ENCODE measurements around the gene MNAT1. TPM values are rescaled to one million over a fixed set of nuclear protein-coding genes. Genes with fewer than 3 reads are reported as not detected.

Gene MNAT1
- total RNA-seq, 4 donors from 2014 or later = 8.4 to 25.4 (median 16.7) TPM

DNA sequence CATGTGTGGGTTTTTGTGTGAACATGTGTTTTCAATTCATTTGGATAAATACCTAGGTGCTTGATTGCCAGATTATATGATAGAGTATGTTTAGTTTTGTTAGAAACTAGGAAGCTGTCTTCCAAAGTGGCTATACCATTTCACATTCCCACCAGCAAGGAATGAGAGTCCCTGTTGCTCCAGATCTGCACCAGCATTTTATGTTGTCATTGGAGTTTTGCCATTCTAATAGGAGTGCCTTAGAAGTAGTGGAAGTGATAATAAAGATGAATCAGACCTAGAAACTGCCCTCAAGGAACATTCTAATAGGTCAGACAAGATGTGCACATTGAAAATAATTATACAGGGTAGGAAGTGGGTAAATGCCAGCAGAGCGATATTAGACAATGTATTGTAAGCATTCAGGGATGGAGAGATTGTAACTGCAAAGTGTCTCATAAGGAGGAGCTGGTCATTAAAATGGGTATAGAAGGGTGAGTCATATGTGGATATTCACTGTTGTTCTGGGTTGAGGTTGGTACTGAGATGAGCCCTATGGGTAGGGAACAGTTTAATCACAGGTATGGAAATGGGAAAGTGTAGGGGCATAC is 71.4 kb downstream of the MNAT1 start:
- no peak for DNase-seq (ENCODE audit: low spot score in 2 of 2)
- TF ChIP-seq POLR2A (IDR thresholded peaks at IDR 0.05) = no peak
- TF ChIP-seq, protein P1, sequence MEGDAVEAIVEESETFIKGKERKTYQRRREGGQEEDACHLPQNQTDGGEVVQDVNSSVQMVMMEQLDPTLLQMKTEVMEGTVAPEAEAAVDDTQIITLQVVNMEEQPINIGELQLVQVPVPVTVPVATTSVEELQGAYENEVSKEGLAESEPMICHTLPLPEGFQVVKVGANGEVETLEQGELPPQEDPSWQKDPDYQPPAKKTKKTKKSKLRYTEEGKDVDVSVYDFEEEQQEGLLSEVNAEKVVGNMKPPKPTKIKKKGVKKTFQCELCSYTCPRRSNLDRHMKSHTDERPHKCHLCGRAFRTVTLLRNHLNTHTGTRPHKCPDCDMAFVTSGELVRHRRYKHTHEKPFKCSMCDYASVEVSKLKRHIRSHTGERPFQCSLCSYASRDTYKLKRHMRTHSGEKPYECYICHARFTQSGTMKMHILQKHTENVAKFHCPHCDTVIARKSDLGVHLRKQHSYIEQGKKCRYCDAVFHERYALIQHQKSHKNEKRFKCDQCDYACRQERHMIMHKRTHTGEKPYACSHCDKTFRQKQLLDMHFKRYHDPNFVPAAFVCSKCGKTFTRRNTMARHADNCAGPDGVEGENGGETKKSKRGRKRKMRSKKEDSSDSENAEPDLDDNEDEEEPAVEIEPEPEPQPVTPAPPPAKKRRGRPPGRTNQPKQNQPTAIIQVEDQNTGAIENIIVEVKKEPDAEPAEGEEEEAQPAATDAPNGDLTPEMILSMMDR (IDR thresholded peaks at IDR 0.05) = no peak
- H3K4me3 ChIP-seq (ENCODE audit: low read depth, poor library complexity, severe bottlenecking) = no peak overlapping the region
- intact Hi-C loops (cut with DNase I; ENCODE audit: low total_unique reads) = no loop called here
- WGBS, 2 donors = 53% methylated on average over 1 of the region's 1 CpG

DNA sequence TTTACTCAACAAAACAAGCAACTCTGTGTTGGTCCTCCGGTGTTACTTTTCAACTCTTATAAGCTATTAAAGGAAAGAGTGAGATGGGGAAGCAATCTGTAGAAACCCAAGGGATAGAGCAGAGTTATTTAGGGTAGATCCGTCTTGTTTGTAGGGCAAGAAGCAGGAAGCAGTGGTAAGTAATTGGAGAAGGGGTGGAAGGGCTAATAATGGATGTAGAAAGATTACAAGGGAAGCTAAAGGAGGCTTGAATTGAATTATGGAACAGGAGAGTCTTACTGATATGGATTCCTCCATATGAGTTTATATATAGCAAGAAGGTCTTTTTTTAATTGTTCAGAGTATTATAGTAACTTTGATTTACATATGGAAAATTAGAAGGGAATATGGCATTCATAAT is 72.7 kb downstream of the MNAT1 start:
- TF ChIP-seq, protein P1 (IDR thresholded peaks at IDR 0.05) = no peak
- TF ChIP-seq POLR2A (IDR thresholded peaks at IDR 0.05) = no peak
- H3K4me3 ChIP-seq (ENCODE audit: low read depth, poor library complexity, severe bottlenecking) = no peak overlapping the region
- DNase-seq (ENCODE audit: low spot score in 2 of 2) = no peak
- 94% methylated on average over 2 of the region's 2 CpGs for WGBS, 2 donors
- intact Hi-C loops (cut with DNase I; ENCODE audit: low total_unique reads) = no loop called here

- intact Hi-C loops (cut with DNase I; ENCODE audit: low total_unique reads) = no loop called here
- no peak for DNase-seq (ENCODE audit: low spot score in 2 of 2)
- H3K4me3 ChIP-seq (ENCODE audit: low read depth, poor library complexity, severe bottlenecking) = no peak overlapping the region
- 92% methylated on average over 3 of the region's 3 CpGs for WGBS, 2 donors
- no peak for TF ChIP-seq POLR2A (IDR thresholded peaks at IDR 0.05)
- TF ChIP-seq, protein P1 (IDR thresholded peaks at IDR 0.05) = no peak
Observed at GRCh38 chr14:60807971-60808370, 73.4 kb downstream of the MNAT1 start.

DNA sequence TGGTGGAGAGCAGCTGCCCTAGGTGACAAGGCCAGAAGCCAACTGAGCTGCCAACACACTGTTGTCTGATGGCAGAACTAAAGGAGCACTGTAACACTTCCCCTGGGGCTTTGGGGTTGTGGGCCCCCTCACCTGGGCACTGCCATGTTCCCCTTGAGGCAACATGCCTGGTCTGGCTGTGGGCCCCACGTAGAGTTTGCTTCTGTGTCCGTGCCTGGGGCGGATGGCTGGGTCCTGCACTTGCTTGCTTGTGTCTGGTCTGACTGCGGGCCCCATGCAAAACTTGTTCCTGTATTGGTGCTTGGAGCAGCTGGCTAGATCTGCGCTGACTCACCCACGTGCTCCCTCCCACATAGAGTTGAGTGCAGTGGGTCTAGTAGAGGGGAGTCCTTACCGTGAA is 78.4 kb downstream of the MNAT1 start:
- TF ChIP-seq POLR2A (IDR thresholded peaks at IDR 0.05) = no peak
- TF ChIP-seq, protein P1 (IDR thresholded peaks at IDR 0.05) = no peak
- intact Hi-C loops (cut with DNase I; ENCODE audit: low total_unique reads) = no loop called here
- DNase-seq (ENCODE audit: low spot score in 2 of 2) = no peak
- WGBS, 2 donors = 91 to 97% methylated on average over 7 of the region's 7 CpGs
- no peak overlapping the region for H3K4me3 ChIP-seq (ENCODE audit: low read depth, poor library complexity, severe bottlenecking)

- H3K4me3 ChIP-seq (ENCODE audit: low read depth, poor library complexity, severe bottlenecking) = no peak overlapping the region
- TF ChIP-seq POLR2A (IDR thresholded peaks at IDR 0.05) = no peak
- TF ChIP-seq, protein P1 (IDR thresholded peaks at IDR 0.05) = no peak
- no peak for DNase-seq (ENCODE audit: low spot score in 2 of 2)
- intact Hi-C loops (cut with DNase I; ENCODE audit: low total_unique reads) = no loop called here
- 87 to 94% methylated on average over 4 of the region's 4 CpGs for WGBS, 2 donors
Observed at GRCh38 chr14:60815371-60815770, 80.8 kb downstream of the MNAT1 start.

GRCh38 chr14:60817113-60817512 is 82.6 kb downstream of the MNAT1 start:
- WGBS, 2 donors = 92 to 95% methylated on average over 1 of the region's 1 CpG
- intact Hi-C loops (cut with DNase I; ENCODE audit: low total_unique reads) = no loop called here
- no peak overlapping the region for H3K4me3 ChIP-seq (ENCODE audit: low read depth, poor library complexity, severe bottlenecking)
- DNase-seq (ENCODE audit: low spot score in 2 of 2) = no peak
- TF ChIP-seq, protein P1 (IDR thresholded peaks at IDR 0.05) = no peak
- no peak for TF ChIP-seq POLR2A (IDR thresholded peaks at IDR 0.05)

Measured in lower leg skin (tissue), 4 donors.